GM23248 (cell line): ENCODE measurements around the gene METTL5. TPM values are rescaled to one million over a fixed set of nuclear protein-coding genes. Genes with fewer than 3 reads are reported as not detected.

Experiments
- DNase-seq: peaks from one replicate; pipeline ENCODE4 v3.0.0-alpha.2; 2015
- H2AFZ ChIP-seq: fragments of 200-600 bp; sonication (generic); 2 replicates; pipeline ENCODE4 v1.6.1; 2016; ENCODE audit warnings: antibody characterized with exemption
- H3F3A ChIP-seq: fragments of 200-600 bp; sonication (generic); 2 replicates; pipeline ENCODE4 v1.6.1; 2016; ENCODE audit warnings: mild to moderate bottlenecking, antibody characterized with exemption, mixed run types; ENCODE audit not compliant: insufficient read depth
- H3K27ac ChIP-seq: fragments of 200-600 bp; sonication (generic); 2 replicates; pipeline ENCODE4 v1.5.1; 2016; ENCODE audit warnings: mild to moderate bottlenecking
- H3K27me3 ChIP-seq: fragments of 200-600 bp; sonication (generic); replicated peaks from 2 replicates; pipeline ENCODE4 v1.6.1; 2016; ENCODE audit warnings: mild to moderate bottlenecking; ENCODE audit not compliant: insufficient read depth
- H3K36me3 ChIP-seq: fragments of 200-600 bp; sonication (generic); 2 replicates; pipeline ENCODE4 v1.6.1; 2016; ENCODE audit warnings: low read depth, mild to moderate bottlenecking
- H3K4me1 ChIP-seq: fragments of 200-600 bp; sonication (generic); 2 replicates; pipeline ENCODE4 v1.6.1; 2016; ENCODE audit warnings: mild to moderate bottlenecking; ENCODE audit not compliant: insufficient read depth
- H3K4me2 ChIP-seq: fragments of 200-600 bp; sonication (generic); one replicate; pipeline ENCODE4 v1.6.1; 2016; ENCODE audit warnings: mild to moderate bottlenecking; ENCODE audit not compliant: unreplicated experiment
- H3K4me3 ChIP-seq: fragments of 200-600 bp; sonication (generic); 2 replicates; pipeline ENCODE4 v1.5.1; 2016; ENCODE audit warnings: mild to moderate bottlenecking
- H3K79me2 ChIP-seq: fragments of 200-600 bp; sonication (generic); 2 replicates; pipeline ENCODE4 v1.6.1; 2016; ENCODE audit warnings: mild to moderate bottlenecking; ENCODE audit not compliant: insufficient read depth
- H3K9ac ChIP-seq: fragments of 200-600 bp; sonication (generic); 2 replicates; pipeline ENCODE4 v1.6.1; 2016; ENCODE audit warnings: mild to moderate bottlenecking
- H3K9me2 ChIP-seq: fragments of 200-600 bp; sonication (generic); 2 replicates; pipeline ENCODE4 v1.6.1; 2016; ENCODE audit warnings: mixed run types, mild to moderate bottlenecking, moderate library complexity; ENCODE audit not compliant: insufficient read depth
- H3K9me3 ChIP-seq: fragments of 200-600 bp; sonication (generic); one replicate; pipeline ENCODE4 v1.6.1; 2017; ENCODE audit warnings: low read depth
- H4K20me1 ChIP-seq: fragments of 200-600 bp; sonication (generic); 2 replicates; pipeline ENCODE4 v1.6.0; 2016; ENCODE audit not compliant: insufficient read depth
- EZH2 ChIP-seq: fragments of 200-600 bp; sonication (generic); IDR thresholded peaks from 2 replicates; pipeline ENCODE4 v1.6.1; 2018; ENCODE audit warnings: antibody characterized with exemption, mild to moderate bottlenecking; ENCODE audit not compliant: insufficient read depth, poor library complexity, severe bottlenecking
- EZH2phosphoT487 ChIP-seq: fragments of 200-600 bp; sonication (generic); IDR thresholded peaks from 2 replicates; pipeline ENCODE4 v1.6.1; 2018; ENCODE audit warnings: antibody characterized with exemption, moderate library complexity, mild to moderate bottlenecking, low read depth; ENCODE audit not compliant: insufficient read depth
- WGBS, 2 experiments: methylation state at CpG; one replicate each; pipeline ENCODE4 v1.1.6; 2015 to 2017; ENCODE audit warnings: low lambda C conversion rate in 2 of 2, low coverage in 1 of 2; ENCODE audit errors: missing lambda C conversion rate in 2 of 2; 5-methylcytosine and 5-hydroxymethylcytosine counted together
- in situ Hi-C: fragments of 300-500 bp; cut with MboI; formaldehyde crosslinking; loops from 2 replicates; pipeline ENCODE4 v1.15.0; 2020
- polyA plus RNA-seq: library from polyadenylated mRNA; unstranded; fragments of >200 nt; fragmentation: Nextera tagmentation; extraction: Ambion mirVana; gene quantifications from 2 replicates; pipeline ENCODE4 v1.2.1, GENCODE V29; 2016
- total RNA-seq: library from RNA; depleted of rRNA; stranded (reverse); fragments of >200 nt; shearing (Covaris generic); gene quantifications from 2 replicates; pipeline ENCODE4 v1.2.3, GENCODE V29; 2014

The METTL5 gene
- total and polyA plus RNA-seq, 2 experiments from 2014 or later: 29.2 to 83.2 TPM

GRCh38 chr2:169798397-169798717, 26.3 kb downstream of the METTL5 start:
- no peak for TF ChIP-seq EZH2
- H3K4me3 ChIP-seq: peak overlapping the region; percentile 97
- H2AFZ ChIP-seq: peak overlapping the region; percentile 96
- no peaks in the 10 kb centered on the region for H3K27me3 ChIP-seq
- peak overlapping the region; percentile 97 for H3K4me2 ChIP-seq
- no peak for DNase-seq
- H3K9ac ChIP-seq: peak overlapping the region; percentile 92
- peaks cover 21% of the 10 kb centered on the region for H3K36me3 ChIP-seq
- H3K9me2 ChIP-seq: no peaks in the 10 kb centered on the region
- no peaks in the 10 kb centered on the region for H4K20me1 ChIP-seq
- peaks cover 45% of the 10 kb centered on the region for H3K79me2 ChIP-seq
- H3K27ac ChIP-seq: peak overlapping the region; percentile 89
- in situ Hi-C loops: no loop called here
- H3F3A ChIP-seq: no peaks in the 10 kb centered on the region
- no peaks in the 10 kb centered on the region for H3K9me3 ChIP-seq
- 2 to 7% methylated on average over 4 of the region's 4 CpGs for WGBS, 2 experiments
- H3K4me1 ChIP-seq: 0 out of 2 replicates have a peak, but pooled peaks cover 4% of the 10 kb centered on the region

GRCh38 chr2:169797601-169798000, 27.1 kb downstream of the METTL5 start:
- Histone ChIP-seq H4K20me1 (no peaks in the 10 kb centered on the region), H3F3A (no peaks in the 10 kb centered on the region), H3K79me2 (peaks cover 38% of the 10 kb centered on the region), H3K9me2 (no peaks in the 10 kb centered on the region), H3K4me3 (no peak overlapping the region), H3K27me3 (no peaks in the 10 kb centered on the region), H3K27ac (no peak overlapping the region), H3K4me2 (no peak overlapping the region), H3K4me1 (0 out of 2 replicates have a peak, but pooled peaks cover 4% of the 10 kb centered on the region), H3K9ac (no peak overlapping the region), H3K36me3 (peaks cover 20% of the 10 kb centered on the region), H3K9me3 (no peaks in the 10 kb centered on the region), H2AFZ (peak overlapping the region; percentile 96)
- WGBS, 2 experiments: 70 to 73% methylated on average over 5 of the region's 5 CpGs
- no peak for TF ChIP-seq EZH2
- no peak for TF ChIP-seq EZH2phosphoT487
- in situ Hi-C loops: no loop called here
- DNase-seq: no peak

- in situ Hi-C loops: no loop called here
- Histone ChIP-seq H3K36me3 (peaks cover 9% of the 10 kb centered on the region), H3K79me2 (peaks cover 26% of the 10 kb centered on the region), H3K4me2 (no peak overlapping the region), H2AFZ (no peak overlapping the region), H3K27me3 (no peaks in the 10 kb centered on the region), H4K20me1 (no peaks in the 10 kb centered on the region), H3K4me3 (no peak overlapping the region), H3K4me1 (0 out of 2 replicates have a peak, but pooled peaks cover 4% of the 10 kb centered on the region), H3K9ac (no peak overlapping the region), H3F3A (no peaks in the 10 kb centered on the region), H3K9me2 (no peaks in the 10 kb centered on the region), H3K27ac (no peak overlapping the region), H3K9me3 (no peaks in the 10 kb centered on the region)
- no peak for DNase-seq
- TF ChIP-seq EZH2 (no peak), EZH2phosphoT487 (no peak)
- 74 to 75% methylated on average over 6 of the region's 6 CpGs for WGBS, 2 experiments
These were observed 28.3 kb downstream of the METTL5 start for GRCh38 chr2:169796441-169796840.

GRCh38 chr2:169795181-169795580, 29.5 kb downstream of the METTL5 start:
- no peak overlapping the region for H3K4me3 ChIP-seq
- no peak for DNase-seq
- H3K79me2 ChIP-seq: peaks cover 13% of the 10 kb centered on the region
- H3K9me2 ChIP-seq: no peaks in the 10 kb centered on the region
- no peaks in the 10 kb centered on the region for H3F3A ChIP-seq
- no peak overlapping the region for H3K4me2 ChIP-seq
- no peaks in the 10 kb centered on the region for H3K36me3 ChIP-seq
- H3K4me1 ChIP-seq: 0 out of 2 replicates have a peak, but pooled peaks cover 4% of the 10 kb centered on the region
- H3K27me3 ChIP-seq: no peaks in the 10 kb centered on the region
- no peak overlapping the region for H2AFZ ChIP-seq
- 53 to 54% methylated on average over 2 of the region's 2 CpGs for WGBS, 2 experiments
- TF ChIP-seq EZH2 (no peak), EZH2phosphoT487 (no peak)
- H4K20me1 ChIP-seq: no peaks in the 10 kb centered on the region
- no peaks in the 10 kb centered on the region for H3K9me3 ChIP-seq
- in situ Hi-C loops: no loop called here
- no peak overlapping the region for H3K9ac ChIP-seq
- H3K27ac ChIP-seq: no peak overlapping the region

GRCh38 chr2:169790581-169790980, 34.1 kb downstream of the METTL5 start:
- no peak overlapping the region for H3K27ac ChIP-seq
- 65 to 66% methylated on average over 5 of the region's 5 CpGs for WGBS, 2 experiments
- no peaks in the 10 kb centered on the region for H3K9me2 ChIP-seq
- no peaks in the 10 kb centered on the region for H4K20me1 ChIP-seq
- H3K79me2 ChIP-seq: no peaks in the 10 kb centered on the region
- H2AFZ ChIP-seq: no peak overlapping the region
- no peak overlapping the region for H3K4me3 ChIP-seq
- H3K9ac ChIP-seq: no peak overlapping the region
- no peak overlapping the region for H3K4me2 ChIP-seq
- in situ Hi-C loops: no loop called here
- no peak for DNase-seq
- no peaks in the 10 kb centered on the region for H3K9me3 ChIP-seq
- no peaks in the 10 kb centered on the region for H3F3A ChIP-seq
- H3K27me3 ChIP-seq: no peaks in the 10 kb centered on the region
- no peaks in the 10 kb centered on the region for H3K36me3 ChIP-seq
- TF ChIP-seq EZH2phosphoT487 (no peak), EZH2 (no peak)
- H3K4me1 ChIP-seq: no peaks in the 10 kb centered on the region
